HepG2 (cell line): ENCODE measurements around the gene UFSP2. TPM values are rescaled to one million over a fixed set of nuclear protein-coding genes. Genes with fewer than 3 reads are reported as not detected.
A peak's percentile ranks its signal among the peaks of the same experiment; 100 is the strongest.

Experiments
- AGO2 ChIP-seq: fragments of 200-400 bp; formaldehyde crosslinking; optimal IDR thresholded peaks from 2 replicates; pipeline ENCODE3; 2017; ENCODE audit warnings: mild to moderate bottlenecking, low read depth, low read length, moderate library complexity
- ARID4A ChIP-seq: sonication (generic); formaldehyde crosslinking; IDR thresholded peaks from 2 replicates; pipeline ENCODE4 v1.5.0; 2020; ENCODE audit warnings: mild to moderate bottlenecking, missing genetic modification reagents, borderline replicate concordance
- BCL3 ChIP-seq: sonication (generic); formaldehyde crosslinking; IDR thresholded peaks from 2 replicates; pipeline ENCODE4 v1.5.1; 2020; ENCODE audit warnings: mild to moderate bottlenecking, missing genetic modification reagents, moderate library complexity
- HHEX ChIP-seq: IDR thresholded peaks from 2 replicates; pipeline ENCODE4 v1.6.1; 2016; ENCODE audit warnings: control low read depth
- NAIF1 ChIP-seq: sonication (generic); formaldehyde crosslinking; IDR thresholded peaks from 2 replicates; pipeline ENCODE4 v1.5.0; 2020; ENCODE audit warnings: mild to moderate bottlenecking, missing genetic modification reagents, borderline replicate concordance
- SOX5 ChIP-seq: IDR thresholded peaks from 2 replicates; pipeline ENCODE4 v1.6.1; 2016; ENCODE audit warnings: borderline replicate concordance
- TFE3 ChIP-seq: IDR thresholded peaks from 2 replicates; pipeline ENCODE4 v1.6.1; 2016
- ZBTB40 ChIP-seq, 2 experiments: fragments of 450-650 bp in 1 of 2; sonication (generic) in 1 of 2; formaldehyde crosslinking in 1 of 2; IDR thresholded peaks; 2 replicates each; pipeline versions ENCODE4 v1.6.1 to v1.8.0; 2016 to 2022; ENCODE audit warnings: antibody characterized with exemption in 1 of 2, mild to moderate bottlenecking in 1 of 2, missing genetic modification reagents in 1 of 2
- ZNF691 ChIP-seq: sonication (generic); formaldehyde crosslinking; IDR thresholded peaks from 2 replicates; pipeline ENCODE4 v1.4.0; 2020; ENCODE audit warnings: missing genetic modification reagents, low read depth, mild to moderate bottlenecking, borderline replicate concordance
- polyA plus RNA-seq, 8 experiments: library from polyadenylated mRNA; depleted of rRNA in 3 of 8; stranded (reverse) in 7 of 8; unstranded in 1 of 8; fragments of >200 nt; fragmentation: Illumina TruSeq in 4 of 8; extraction: Trizol in 4 of 8; gene quantifications; 2 replicates each; pipeline versions ENCODE4 v1.2.1 to v1.2.3, GENCODE V29; 2011 to 2016; ENCODE audit warnings: low read depth in 4 of 8, missing spikeins in 1 of 8, mixed read lengths in 1 of 8; ENCODE audit not compliant: insufficient read depth in 1 of 8
- total RNA-seq, 5 experiments: library from RNA; depleted of rRNA; stranded (reverse); fragments of >200 nt; fragmentation: Illumina TruSeq; extraction: Trizol; gene quantifications; 2 replicates each; pipeline ENCODE4 v1.2.3, GENCODE V29; 2016; ENCODE audit warnings: low read depth in 1 of 5

UFSP2 gene
- total and polyA plus RNA-seq, 2 of the 13 experiments (the other 11 are each of a cell fraction or from before 2014, with no cell fraction given), result 24.1 to 32.3 TPM

GRCh38 chr4:185395956-185396723 lies 29.6 kb downstream of the UFSP2 start (continued):
- TF ChIP-seq ARID4A (peak; percentile 99; the same call in 1 of the 2 replicates), AGO2 (peak; percentile 97), ZNF691 (CRISPR knock-in tag) (0 out of 2 replicates have a peak, but pooled peaks have one; percentile 13), TFE3 (CRISPR knock-in tag) (peak; percentile 69; the same call in 1 of the 2 replicates), ZBTB40 (IDR thresholded peaks at IDR 0.05) (no peak), ZBTB40 (CRISPR knock-in tag; IDR thresholded peaks at IDR 0.05) (peak; percentile 94), BCL3 (CRISPR knock-in tag) (peak; percentile 99; the same call in 1 of the 2 replicates), NAIF1 (CRISPR knock-in tag) (peak; percentile 96), HHEX (CRISPR knock-in tag) (no peak), SOX5 (CRISPR knock-in tag) (peak; percentile 57; the same call in 1 of the 2 replicates)
